GM12892 (cell line): Measurements from ENCODE around the gene S100A8.

Experiments
- POLR2A ChIP-seq: IDR thresholded peaks from 2 replicates; pipeline ENCODE4 v1.6.1; 2011; ENCODE audit warnings: low read depth, low read length, control low read depth
- POLR2AphosphoS5 ChIP-seq: IDR thresholded peaks from 2 replicates; pipeline ENCODE4 v1.6.1; 2011; ENCODE audit warnings: low read depth, low read length, control low read depth
- TAF1 ChIP-seq: IDR thresholded peaks from 2 replicates; pipeline ENCODE4 v1.6.1; 2011; ENCODE audit warnings: low read depth, mild to moderate bottlenecking, control low read depth, low read length, borderline replicate concordance

GRCh38 chr1:153400244-153400643, 9.4 kb upstream of the S100A8 start:
- TF ChIP-seq TAF1 (no peak), POLR2AphosphoS5 (no peak), POLR2A (no peak)
